ENCODE data around the gene TARDBP.
"Not testable (repeated sequence)": the region's sequence is repeated elsewhere in the genome, so short reads cannot be mapped to it uniquely, and the experiment has no call there.

Gene TARDBP

DNA sequence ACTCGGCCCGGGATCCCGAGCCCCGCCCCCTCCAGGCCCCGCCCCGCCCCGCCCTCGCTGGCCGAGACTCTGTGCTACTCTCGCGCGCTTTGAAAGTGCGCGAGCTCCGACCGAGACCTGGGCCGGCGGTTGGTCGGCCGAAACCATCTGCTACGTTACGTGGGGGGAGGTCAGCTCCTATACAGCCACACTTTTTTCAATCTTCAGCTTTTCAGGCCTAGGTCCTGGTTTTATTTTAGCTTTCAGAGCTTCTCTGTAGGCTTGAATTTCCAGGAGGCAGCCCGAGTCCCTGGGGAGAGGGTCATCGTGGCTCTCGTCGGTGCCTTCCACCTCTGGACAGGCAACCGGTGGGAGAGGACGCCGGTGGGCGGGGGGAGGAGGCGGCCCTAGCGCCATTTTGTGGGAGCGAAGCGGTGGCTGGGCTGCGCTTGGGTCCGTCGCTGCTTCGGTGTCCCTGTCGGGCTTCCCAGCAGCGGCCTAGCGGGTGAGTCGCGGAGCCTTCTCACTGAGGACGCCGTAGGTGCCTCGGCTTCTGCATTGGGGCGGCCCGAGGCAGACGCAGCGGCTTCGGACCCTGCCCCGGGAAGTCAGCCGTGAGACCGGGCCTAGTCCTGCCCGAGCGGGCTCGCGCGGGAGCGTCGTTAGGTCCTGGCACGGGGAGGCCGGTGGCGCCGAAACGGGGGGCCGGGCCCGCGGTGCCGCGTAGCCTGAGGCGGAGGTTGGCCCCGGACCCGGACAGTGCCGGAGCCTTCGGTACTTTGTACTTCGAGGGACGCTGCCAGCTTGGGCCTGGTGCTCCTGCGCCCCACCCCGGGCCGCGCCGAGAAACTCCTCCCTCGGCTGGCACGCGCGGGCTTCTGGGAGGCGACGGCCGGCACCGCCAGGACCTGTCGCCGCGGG is at the start of gene TARDBP:
TARDBP (plus strand) TSS at position 395 of the 900 bp plus-strand sequence. CDS start 1,074 bp downstream, outside the sequence.
- no peak for FAIRE-seq

GRCh38 chr1:10965546-10966226 is 46.8 kb upstream of the TARDBP start:
- no peak for FAIRE-seq

- no peak for FAIRE-seq
Measured at GRCh38 chr1:10967090-10967489, 45.4 kb upstream of the TARDBP start.

- peak; percentile 9 for FAIRE-seq
Measured at GRCh38 chr1:10968411-10968826, 44.0 kb upstream of the TARDBP start.

- FAIRE-seq, result no peak
Measured at GRCh38 chr1:10969267-10969970, 43.0 kb upstream of the TARDBP start.

DNA sequence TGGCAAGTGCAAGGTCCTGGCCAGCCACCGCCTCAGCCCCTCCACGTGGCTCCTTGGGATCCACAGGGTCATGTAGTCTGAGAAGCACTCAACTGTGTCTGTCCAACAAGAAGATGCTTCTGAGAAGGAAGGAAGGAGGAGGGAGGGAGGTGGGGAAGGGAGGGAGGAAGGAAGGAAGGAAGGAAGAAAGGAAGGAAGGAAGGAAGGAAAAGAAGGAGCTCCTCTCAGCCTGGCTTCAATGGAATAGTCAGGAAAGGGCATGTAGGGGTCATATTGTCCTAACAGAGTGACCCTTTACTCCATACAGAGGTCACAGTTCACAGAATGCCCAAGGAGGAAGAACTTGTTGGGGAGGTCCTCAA is 42.5 kb upstream of the TARDBP start:
- FAIRE-seq, result no peak

- FAIRE-seq, result no peak
Measured at GRCh38 chr1:10973552-10973951, 38.9 kb upstream of the TARDBP start.

- no peak for FAIRE-seq
Measured at GRCh38 chr1:10973956-10974881, 38.2 kb upstream of the TARDBP start.

DNA sequence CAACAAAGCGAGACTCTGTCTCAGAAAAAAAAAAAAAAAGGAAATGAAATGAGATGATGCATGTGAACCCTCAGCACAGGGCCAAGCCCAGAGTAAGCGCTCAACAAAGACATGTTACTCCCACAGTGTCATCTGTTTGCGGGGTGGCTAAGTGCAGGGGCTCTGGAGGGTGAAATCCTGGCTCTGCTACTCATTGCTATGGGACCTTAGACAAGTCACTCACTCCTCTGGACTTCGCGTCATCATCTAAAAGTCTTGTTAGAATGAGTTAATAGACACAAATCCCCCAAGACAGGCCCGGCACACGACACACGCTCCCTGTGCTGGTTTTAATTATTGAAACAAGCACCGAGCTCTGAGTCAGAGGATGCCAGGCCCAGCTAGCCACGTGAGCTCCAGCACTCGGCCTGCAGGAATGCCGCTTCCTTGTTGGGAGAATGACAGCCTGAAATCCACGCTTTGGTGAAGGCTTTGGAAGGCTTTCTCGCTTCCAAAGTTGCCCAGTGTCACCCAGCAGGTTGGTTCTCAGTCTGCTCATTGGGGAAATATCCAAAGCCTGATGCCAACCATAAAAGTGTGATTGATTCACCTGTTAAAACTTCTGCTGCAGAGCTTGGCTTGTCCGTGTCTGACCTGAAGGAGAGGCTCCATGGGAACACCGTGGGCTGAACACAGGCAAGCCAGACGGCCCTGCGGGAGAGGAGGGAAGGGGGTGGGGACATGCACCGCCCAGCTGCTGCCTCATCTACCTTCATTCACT is 36.7 kb upstream of the TARDBP start:
- no peak for FAIRE-seq

DNA sequence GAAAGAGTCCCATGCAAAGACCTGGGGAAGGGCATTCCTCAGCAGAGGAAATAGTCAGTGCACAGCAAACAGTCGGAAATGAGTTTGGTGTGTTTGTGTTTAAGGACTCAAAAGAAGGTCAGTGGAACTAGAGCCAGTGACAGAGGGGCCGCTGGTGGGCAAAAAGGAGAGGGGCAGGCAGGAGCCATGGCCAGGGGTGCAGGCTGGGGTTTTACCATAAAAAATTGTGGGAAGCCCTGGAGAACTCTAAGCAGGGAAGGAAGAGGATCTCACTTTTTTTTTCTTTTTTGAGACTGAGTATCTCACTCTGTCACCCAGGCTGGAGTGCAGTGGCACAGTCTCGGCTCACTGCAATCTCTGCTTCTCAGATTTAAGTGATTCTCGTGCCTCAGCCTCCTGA is 33.7 kb upstream of the TARDBP start:
- FAIRE-seq, result no peak

DNA sequence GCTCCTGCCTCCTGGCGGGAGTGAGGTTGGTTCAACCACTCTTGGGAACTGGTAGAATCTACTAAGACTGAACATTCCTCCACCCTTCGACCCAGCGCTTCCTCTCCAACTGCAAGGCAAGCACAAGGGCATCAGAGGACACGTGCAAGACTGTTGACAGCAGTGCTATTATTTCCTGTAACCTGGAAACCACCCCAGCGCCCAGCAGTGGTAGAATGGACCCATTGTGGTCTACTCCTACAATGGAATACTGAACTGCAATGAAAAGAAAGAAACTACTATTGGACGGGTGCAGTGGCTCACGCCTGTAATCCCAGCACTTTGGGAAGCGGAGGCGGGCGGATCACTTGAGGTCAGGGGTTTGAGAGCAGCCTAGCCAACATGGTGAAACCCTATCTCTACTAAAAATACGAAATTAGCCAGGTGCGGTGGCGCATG is 33.0 kb upstream of the TARDBP start:
- FAIRE-seq, result no peak

GRCh38 chr1:10980094-10980577 is 32.3 kb upstream of the TARDBP start:
- no peak for FAIRE-seq

GRCh38 chr1:10980841-10981727 is 31.4 kb upstream of the TARDBP start:
- no peak for FAIRE-seq

DNA sequence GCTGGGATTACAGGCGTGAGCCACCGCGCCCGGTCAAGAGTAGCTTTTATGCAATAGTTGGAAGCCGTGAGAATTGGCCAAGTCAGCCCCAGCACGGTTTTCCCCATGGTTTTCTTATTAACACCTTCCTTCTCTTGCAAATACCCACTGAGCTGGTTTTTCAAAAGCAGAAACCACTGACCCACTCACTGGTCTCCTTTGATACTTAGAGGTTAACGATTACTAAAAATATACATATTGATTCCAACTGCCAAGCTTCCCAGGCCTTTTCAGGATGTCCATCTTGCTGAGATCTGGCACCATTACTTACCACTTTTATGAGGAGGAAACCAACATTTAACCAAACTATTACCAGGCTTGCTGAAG is 25.9 kb upstream of the TARDBP start:
- no peak for FAIRE-seq

- no peak for FAIRE-seq
Measured at GRCh38 chr1:10987840-10988417, 24.5 kb upstream of the TARDBP start.

DNA sequence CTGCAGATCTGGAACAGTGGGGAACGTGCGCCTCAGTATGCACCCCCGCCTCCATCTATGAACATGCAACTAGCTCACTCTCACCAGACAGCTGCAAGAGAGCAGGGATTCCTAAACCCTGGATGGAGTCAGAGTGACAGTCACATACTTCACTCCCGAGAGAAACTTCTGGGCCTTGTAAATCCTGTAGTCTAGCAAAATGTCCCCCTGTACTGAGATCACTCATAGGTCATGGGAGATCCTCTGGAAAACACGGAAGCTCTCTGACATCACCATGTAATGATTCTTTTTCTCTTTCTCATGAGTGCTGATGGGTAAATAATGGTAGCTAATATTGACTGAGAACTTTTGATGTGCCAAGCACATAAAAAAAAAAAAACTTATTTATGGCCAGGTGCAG is 23.4 kb upstream of the TARDBP start:
- no peak for FAIRE-seq

DNA sequence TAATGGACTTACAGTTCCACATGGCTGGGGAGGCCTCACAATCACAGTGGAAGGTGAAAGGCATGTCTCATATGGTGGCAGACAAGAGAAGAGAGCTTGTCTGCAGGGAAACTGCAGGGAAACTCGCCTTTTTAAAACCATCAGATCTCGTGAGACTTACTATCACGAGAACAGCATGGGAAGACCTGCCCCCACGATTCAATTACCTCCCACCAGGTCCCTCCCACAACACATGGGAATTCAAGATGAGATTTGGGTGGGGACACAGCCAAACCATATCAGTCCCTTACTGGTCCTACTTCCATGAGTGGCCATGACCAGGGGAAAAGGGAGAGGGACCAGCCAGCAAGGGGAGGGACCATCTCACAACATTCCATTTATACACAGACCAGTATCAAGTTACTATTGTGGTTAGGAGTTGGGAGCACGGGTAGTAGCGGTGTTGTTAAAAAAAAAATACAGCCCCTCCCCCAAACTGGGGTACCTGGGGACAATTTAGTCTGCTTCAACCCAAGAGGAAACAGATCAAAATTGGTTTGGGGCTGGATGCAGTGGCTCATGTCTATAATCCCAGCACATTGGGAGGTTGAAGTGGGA is 22.4 kb upstream of the TARDBP start:
- not testable (repeated sequence) for FAIRE-seq

- FAIRE-seq, result no peak
Measured at GRCh38 chr1:10990828-10991227, 21.6 kb upstream of the TARDBP start.

GRCh38 chr1:10992004-10992403 is 20.4 kb upstream of the TARDBP start:
- not testable (repeated sequence) for FAIRE-seq

- no peak for FAIRE-seq
Measured at GRCh38 chr1:10992864-10993263, 19.6 kb upstream of the TARDBP start.
